ENCODE results near the gene SMYD2.

The SMYD2 gene

DNA sequence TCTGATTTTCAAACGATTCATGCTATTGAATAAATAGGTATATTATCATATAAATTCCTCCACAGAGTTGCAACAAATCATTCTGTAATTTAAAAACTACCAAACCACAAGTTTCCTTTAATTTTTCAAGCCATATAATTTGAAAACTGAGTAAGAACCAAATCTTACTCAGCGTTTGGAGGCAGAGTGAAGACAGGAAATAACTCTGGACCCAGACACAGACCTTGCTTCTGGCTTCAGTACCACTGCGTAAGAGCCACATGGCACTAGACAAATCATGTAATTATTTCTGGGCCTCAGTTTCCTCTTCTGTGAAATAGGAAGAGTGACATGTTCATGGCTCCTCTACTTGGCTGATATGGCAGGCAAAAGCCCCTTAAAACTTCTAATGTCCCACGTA is 82.4 kb downstream of the SMYD2 start:
- DNase-seq, result no peak

GRCh38 chr1:214364386-214364785 is 83.4 kb downstream of the SMYD2 start:
- no peak for DNase-seq

DNA sequence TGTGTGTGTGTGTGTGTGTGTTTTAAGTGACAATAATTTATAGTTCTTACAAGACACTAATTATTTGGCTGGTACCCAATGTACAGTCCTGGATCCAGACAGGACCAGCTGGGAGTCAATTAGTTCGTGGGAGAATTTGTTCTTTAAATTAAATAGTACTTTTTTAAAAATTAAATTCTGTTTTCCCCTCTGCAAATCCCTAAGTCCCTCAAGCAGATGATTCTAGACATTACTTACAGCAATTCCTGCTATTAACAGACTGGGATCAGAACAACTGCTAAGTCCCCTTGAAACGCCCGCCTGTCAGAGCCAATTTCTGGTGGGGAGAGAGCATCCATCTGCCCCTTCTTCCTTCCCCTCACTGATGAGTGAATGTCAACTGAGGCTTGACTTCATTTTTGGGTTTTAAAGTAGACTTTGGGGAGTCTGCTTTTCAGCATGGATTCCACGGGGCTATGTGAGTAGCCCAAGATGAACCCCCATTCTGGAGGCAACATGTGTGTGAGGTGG is 83.9 kb downstream of the SMYD2 start:
- no peak for DNase-seq

- DNase-seq, result no peak
Measured at GRCh38 chr1:214367841-214368240, 86.9 kb downstream of the SMYD2 start.

DNA sequence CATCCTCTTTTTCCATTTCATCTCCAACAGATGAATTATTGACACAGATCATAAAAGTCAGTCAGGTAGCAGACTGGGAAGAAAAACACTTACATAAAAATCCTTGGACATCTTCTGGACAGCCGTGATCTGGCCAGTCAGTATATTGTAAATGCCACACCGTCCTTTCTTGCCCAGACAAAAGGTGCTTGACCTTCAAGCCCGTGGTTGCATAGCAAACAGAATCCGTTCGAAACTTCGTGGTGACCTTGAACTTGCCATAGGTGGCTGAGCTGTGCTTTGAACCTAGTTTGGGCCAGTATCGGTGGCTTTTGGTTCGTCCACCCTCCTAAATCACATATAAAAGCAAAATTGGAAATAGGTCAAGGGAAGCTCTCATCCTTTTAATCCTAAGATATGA is 88.4 kb downstream of the SMYD2 start:
- no peak for DNase-seq

- no peak for DNase-seq
Measured at GRCh38 chr1:214370615-214371014, 89.7 kb downstream of the SMYD2 start.

GRCh38 chr1:214372092-214372491 is 91.1 kb downstream of the SMYD2 start:
- no peak for DNase-seq

GRCh38 chr1:214377485-214377884 is 96.5 kb downstream of the SMYD2 start:
- DNase-seq, result no peak

DNA sequence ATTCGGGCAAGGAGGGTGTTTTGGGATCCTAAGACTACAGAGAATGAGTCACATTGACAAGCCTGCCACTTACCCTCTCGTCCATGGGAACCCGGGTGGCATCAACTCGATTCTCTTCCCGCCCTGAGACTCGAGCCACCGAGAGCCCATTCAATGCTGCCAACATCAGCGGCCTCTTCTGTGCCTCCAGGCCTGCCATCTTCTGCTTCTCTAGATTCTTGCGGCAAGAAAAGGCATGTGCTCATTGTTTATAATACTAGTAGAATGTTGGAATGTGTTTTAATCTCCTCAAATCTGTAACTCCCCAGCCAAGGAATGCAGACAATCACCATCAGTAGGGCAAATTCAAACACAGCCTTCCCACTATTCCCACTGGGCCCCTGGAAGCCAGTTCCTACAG is 96.9 kb downstream of the SMYD2 start:
- DNase-seq, result no peak

- no peak for DNase-seq
Measured at GRCh38 chr1:214378492-214378891, 97.5 kb downstream of the SMYD2 start.

DNA sequence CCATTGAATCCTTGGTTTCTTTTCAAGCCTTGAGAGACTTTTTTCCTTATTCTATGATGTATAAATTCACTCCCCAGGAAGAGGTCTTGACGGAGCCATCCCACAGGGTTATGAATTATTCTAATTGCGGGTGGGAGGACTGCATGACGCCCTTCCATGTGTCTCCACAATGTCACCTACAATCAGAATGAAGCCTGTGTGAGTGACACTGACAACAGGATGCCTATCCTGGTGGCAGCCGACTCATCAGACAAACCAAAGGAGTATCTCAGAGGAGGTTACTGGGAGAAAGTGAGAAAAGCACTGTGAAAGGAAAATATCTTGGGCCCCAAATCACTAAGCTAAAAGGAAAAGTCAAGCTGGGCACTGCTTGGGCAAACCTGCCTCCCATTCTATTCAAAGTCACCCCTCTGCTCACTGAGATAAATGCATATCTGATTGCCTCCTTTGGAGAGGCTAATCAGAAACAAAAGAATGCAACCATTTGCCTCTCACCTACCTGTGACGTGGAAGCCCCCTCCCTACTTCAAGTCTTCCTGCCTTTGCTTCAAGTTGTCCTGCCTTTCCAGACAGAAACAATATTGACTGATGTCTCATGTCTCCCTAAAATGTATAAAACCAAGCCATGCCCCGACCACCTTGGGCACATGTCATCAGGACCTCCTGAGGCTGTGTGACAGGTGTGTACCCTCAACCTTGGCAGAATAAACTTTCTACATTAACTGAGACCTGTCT is 98.4 kb downstream of the SMYD2 start:
- DNase-seq, result no peak

- DNase-seq, result no peak
Measured at GRCh38 chr1:214380396-214380795, 99.4 kb downstream of the SMYD2 start.

DNA sequence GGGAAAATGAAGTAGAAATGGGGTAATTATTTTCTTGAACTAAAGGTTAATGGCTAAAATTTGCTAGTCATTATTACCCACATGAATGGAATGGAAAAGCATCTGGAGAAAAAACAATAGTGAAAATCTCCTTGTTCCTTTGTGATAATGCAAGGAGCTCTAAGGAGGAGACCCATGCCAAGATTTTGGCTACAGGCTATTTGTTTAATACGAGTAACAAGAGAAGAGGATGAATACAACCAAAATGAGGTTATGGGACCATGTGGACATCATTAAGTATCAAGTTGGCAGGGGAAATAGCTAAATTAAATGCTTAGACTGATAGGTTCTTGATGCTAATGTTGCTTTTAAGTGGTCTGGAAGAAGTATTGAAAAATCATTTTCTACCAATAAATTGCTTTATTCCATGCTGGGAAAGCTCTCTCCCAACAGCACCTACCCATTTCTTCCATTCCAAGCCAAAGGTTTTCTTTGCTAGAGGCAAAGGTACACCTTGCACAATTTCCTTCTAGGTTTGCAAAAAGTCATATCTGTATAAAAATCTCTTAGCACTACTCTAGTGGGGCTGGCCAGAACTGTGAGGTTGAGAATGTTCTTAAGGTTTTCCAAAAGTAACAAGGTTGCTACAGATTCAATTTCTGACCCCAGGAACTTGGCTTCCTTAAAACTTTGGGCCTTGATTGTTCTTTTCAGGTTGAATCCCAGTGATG is 100.2 kb downstream of the SMYD2 start:
- no peak for DNase-seq

DNA sequence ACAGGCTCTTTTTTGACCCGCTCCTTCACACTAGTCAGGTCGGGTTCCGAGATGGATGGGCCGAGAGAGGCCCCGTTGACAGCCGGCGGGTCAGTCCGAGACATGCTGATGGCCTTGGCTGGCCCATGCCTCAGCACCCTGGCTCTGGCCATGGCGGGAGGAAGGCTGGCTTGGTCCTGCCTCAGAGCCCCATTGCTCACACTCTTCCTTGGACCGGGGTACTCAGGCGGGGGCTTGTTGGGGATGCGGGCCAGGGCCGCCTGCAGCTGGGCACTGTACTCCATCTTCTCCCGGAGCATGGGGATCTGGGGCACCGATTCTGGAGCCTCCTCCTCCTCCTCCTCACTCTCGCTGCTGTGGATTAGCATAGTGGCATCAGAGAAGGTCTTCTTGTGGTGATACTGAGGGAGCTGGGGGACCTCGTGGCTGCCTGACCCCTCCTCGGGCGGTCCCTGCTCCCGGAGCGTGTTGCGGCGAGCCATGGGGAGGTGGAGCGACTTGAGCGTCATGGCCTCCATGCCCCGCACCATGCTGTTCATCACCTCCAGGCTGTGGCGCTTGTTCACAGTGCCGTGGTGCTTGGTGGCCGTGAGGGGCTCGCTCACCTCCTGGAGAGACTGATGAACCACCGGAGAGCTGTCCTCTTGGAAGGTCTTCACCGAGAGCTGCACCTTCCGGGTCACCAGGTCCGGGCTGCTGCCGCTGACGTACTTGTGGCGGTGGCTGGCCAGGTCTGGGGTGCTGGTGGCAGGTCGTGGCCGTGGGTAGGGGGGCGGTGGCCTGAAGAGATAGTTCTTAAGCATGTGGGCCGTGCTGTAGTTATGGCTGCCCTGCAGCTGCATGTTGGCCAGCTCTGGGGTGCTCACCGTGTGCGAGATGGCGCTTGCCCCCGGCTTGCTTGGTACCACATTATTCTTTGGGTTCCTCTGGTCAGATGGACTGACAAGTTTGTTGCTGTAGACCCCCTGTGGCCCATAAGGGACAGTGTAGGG is 102.7 kb downstream of the SMYD2 start:
- no peak for DNase-seq

- DNase-seq, result no peak
Measured at GRCh38 chr1:214384373-214385079, 103.6 kb downstream of the SMYD2 start.

DNA sequence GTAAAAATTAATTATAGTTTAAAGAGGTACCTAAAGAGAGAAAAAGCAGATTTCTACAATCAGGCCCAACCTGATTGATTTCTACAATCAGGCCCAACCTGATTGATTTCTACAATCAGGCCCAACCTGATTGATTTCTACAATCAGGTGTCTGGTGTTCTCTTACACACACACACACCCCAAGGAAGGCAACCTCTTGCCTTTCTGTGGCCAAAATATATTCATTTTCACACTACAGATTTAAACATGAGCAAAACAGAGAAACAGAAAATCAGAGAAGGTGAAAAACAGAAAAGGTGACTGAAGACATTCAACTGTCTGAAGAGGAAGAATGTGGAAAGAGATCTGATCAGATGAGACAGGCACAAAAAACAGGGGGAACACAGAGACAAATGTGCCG is 104.5 kb downstream of the SMYD2 start:
- no peak for DNase-seq

DNA sequence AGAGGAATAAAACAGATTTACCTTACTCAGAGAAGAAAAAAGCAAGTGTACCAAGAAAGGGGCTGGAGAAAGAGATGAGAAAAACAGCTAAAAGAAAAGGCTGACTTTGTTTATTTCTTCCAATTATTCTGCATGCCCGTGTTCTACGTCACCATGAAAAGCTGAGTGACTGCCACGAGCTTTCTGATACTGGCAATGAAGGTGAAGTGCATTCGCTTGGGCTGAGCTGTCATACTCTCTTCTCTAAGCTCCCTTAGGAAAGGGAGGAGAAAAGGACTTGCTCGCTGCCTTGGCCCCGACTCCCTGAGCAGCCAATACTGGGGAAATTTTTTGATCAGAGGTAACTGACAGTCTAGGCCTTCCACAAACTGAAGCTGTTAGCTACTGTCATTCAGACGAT is 105.4 kb downstream of the SMYD2 start:
- no peak for DNase-seq
